ENCODE results near the gene PEX11B. TPM values are rescaled to one million over a fixed set of nuclear protein-coding genes. Genes with fewer than 3 reads are reported as not detected.

Gene PEX11B
- total RNA-seq, 1 donor: 6.1 TPM

GRCh38 chr1:145957443-145958319, 39.2 kb upstream of the PEX11B start, which contains the start of gene LIX1L:
TSS of gene LIX1L (minus strand) at chr1:145958017. CDS start at chr1:145957927, 90 bp downstream.
- peak within 1 kb of the TSS; percentile 75 for H3K4me3 ChIP-seq (ENCODE audit: low read length)
- peaks cover 66% of the 10 kb centered on the region for H3K4me1 ChIP-seq (ENCODE audit: insufficient read depth, low read length)
- no peaks in the 10 kb centered on the region for H3K27me3 ChIP-seq (ENCODE audit: insufficient read depth, low read length)
- H3K9me3 ChIP-seq (ENCODE audit: low read depth, low read length): no peaks in the 10 kb centered on the region

- Histone ChIP-seq H3K27me3 (ENCODE audit: insufficient read depth, low read length) (no peaks in the 10 kb centered on the region), H3K9me3 (ENCODE audit: low read depth, low read length) (no peaks in the 10 kb centered on the region), H3K4me3 (ENCODE audit: low read length) (peak overlapping the region; percentile 75), H3K4me1 (ENCODE audit: insufficient read depth, low read length) (peaks cover 60% of the 10 kb centered on the region)
These were observed 38.4 kb upstream of the PEX11B start for GRCh38 chr1:145956781-145957442.

GRCh38 chr1:145956361-145956760, 37.8 kb upstream of the PEX11B start:
- Histone ChIP-seq H3K4me3 (ENCODE audit: low read length) (peak overlapping the region; percentile 75), H3K9me3 (ENCODE audit: low read depth, low read length) (no peaks in the 10 kb centered on the region), H3K27me3 (ENCODE audit: insufficient read depth, low read length) (no peaks in the 10 kb centered on the region), H3K4me1 (ENCODE audit: insufficient read depth, low read length) (peaks cover 54% of the 10 kb centered on the region)

- no peak overlapping the region for H3K4me3 ChIP-seq (ENCODE audit: low read length)
- peaks cover 54% of the 10 kb centered on the region for H3K4me1 ChIP-seq (ENCODE audit: insufficient read depth, low read length)
- no peaks in the 10 kb centered on the region for H3K27me3 ChIP-seq (ENCODE audit: insufficient read depth, low read length)
These were observed 36.9 kb upstream of the PEX11B start for GRCh38 chr1:145955436-145955835.

GRCh38 chr1:145953861-145954260, 35.3 kb upstream of the PEX11B start:
- H3K4me3 ChIP-seq (ENCODE audit: low read length): no peak overlapping the region
- H3K27me3 ChIP-seq (ENCODE audit: insufficient read depth, low read length): no peaks in the 10 kb centered on the region
- peaks cover 39% of the 10 kb centered on the region for H3K4me1 ChIP-seq (ENCODE audit: insufficient read depth, low read length)
- no peaks in the 10 kb centered on the region for H3K9me3 ChIP-seq (ENCODE audit: low read depth, low read length)

More at GRCh38 chr1:145955436-145955835, 36.9 kb upstream of the PEX11B start:
- H3K9me3 ChIP-seq (ENCODE audit: low read depth, low read length): no peaks in the 10 kb centered on the region

GRCh38 chr1:145952903-145953302, 34.4 kb upstream of the PEX11B start:
- Histone ChIP-seq H3K4me1 (ENCODE audit: insufficient read depth, low read length) (peaks cover 30% of the 10 kb centered on the region), H3K4me3 (ENCODE audit: low read length) (no peak overlapping the region), H3K27me3 (ENCODE audit: insufficient read depth, low read length) (no peaks in the 10 kb centered on the region), H3K9me3 (ENCODE audit: low read depth, low read length) (no peaks in the 10 kb centered on the region)

- Histone ChIP-seq H3K4me3 (ENCODE audit: low read length) (no peak overlapping the region), H3K27me3 (ENCODE audit: insufficient read depth, low read length) (no peaks in the 10 kb centered on the region), H3K9me3 (ENCODE audit: low read depth, low read length) (no peaks in the 10 kb centered on the region), H3K4me1 (ENCODE audit: insufficient read depth, low read length) (peaks cover 22% of the 10 kb centered on the region)
These were observed 33.0 kb upstream of the PEX11B start for GRCh38 chr1:145951526-145951925.

GRCh38 chr1:145949219-145949618, 30.7 kb upstream of the PEX11B start:
- H3K4me3 ChIP-seq (ENCODE audit: low read length): no peak overlapping the region
- H3K4me1 ChIP-seq (ENCODE audit: insufficient read depth, low read length): peaks cover 9% of the 10 kb centered on the region
- H3K9me3 ChIP-seq (ENCODE audit: low read depth, low read length): no peaks in the 10 kb centered on the region
- H3K27me3 ChIP-seq (ENCODE audit: insufficient read depth, low read length): no peaks in the 10 kb centered on the region

- Histone ChIP-seq H3K27me3 (ENCODE audit: insufficient read depth, low read length) (no peaks in the 10 kb centered on the region), H3K4me3 (ENCODE audit: low read length) (no peak overlapping the region), H3K9me3 (ENCODE audit: low read depth, low read length) (no peaks in the 10 kb centered on the region), H3K4me1 (ENCODE audit: insufficient read depth, low read length) (peaks cover 9% of the 10 kb centered on the region)
These were observed 29.0 kb upstream of the PEX11B start for GRCh38 chr1:145947551-145947950.

GRCh38 chr1:145946477-145946986, 28.0 kb upstream of the PEX11B start:
- Histone ChIP-seq H3K9me3 (ENCODE audit: low read depth, low read length) (no peaks in the 10 kb centered on the region), H3K27me3 (ENCODE audit: insufficient read depth, low read length) (no peaks in the 10 kb centered on the region), H3K4me1 (ENCODE audit: insufficient read depth, low read length) (peaks cover 9% of the 10 kb centered on the region), H3K4me3 (ENCODE audit: low read length) (no peak overlapping the region)

- Histone ChIP-seq H3K4me1 (ENCODE audit: insufficient read depth, low read length) (no peaks in the 10 kb centered on the region), H3K4me3 (ENCODE audit: low read length) (no peak overlapping the region), H3K9me3 (ENCODE audit: low read depth, low read length) (no peaks in the 10 kb centered on the region), H3K27me3 (ENCODE audit: insufficient read depth, low read length) (no peaks in the 10 kb centered on the region)
These were observed 26.0 kb upstream of the PEX11B start for GRCh38 chr1:145944532-145944931.

- Histone ChIP-seq H3K4me3 (ENCODE audit: low read length) (no peak overlapping the region), H3K4me1 (ENCODE audit: insufficient read depth, low read length) (no peaks in the 10 kb centered on the region), H3K27me3 (ENCODE audit: insufficient read depth, low read length) (no peaks in the 10 kb centered on the region), H3K9me3 (ENCODE audit: low read depth, low read length) (no peaks in the 10 kb centered on the region)
These were observed 24.4 kb upstream of the PEX11B start for GRCh38 chr1:145942871-145943270.

- Histone ChIP-seq H3K4me3 (ENCODE audit: low read length) (no peak overlapping the region), H3K4me1 (ENCODE audit: insufficient read depth, low read length) (no peaks in the 10 kb centered on the region), H3K9me3 (ENCODE audit: low read depth, low read length) (no peaks in the 10 kb centered on the region), H3K27me3 (ENCODE audit: insufficient read depth, low read length) (no peaks in the 10 kb centered on the region)
These were observed 23.9 kb upstream of the PEX11B start for GRCh38 chr1:145942405-145942804.

- Histone ChIP-seq H3K4me1 (ENCODE audit: insufficient read depth, low read length) (peaks cover 12% of the 10 kb centered on the region), H3K4me3 (ENCODE audit: low read length) (no peak overlapping the region), H3K27me3 (ENCODE audit: insufficient read depth, low read length) (no peaks in the 10 kb centered on the region), H3K9me3 (ENCODE audit: low read depth, low read length) (no peaks in the 10 kb centered on the region)
These were observed 18.9 kb upstream of the PEX11B start for GRCh38 chr1:145937436-145937835.

GRCh38 chr1:145936247-145936646, 17.7 kb upstream of the PEX11B start:
- peaks cover 20% of the 10 kb centered on the region for H3K4me1 ChIP-seq (ENCODE audit: insufficient read depth, low read length)
- no peak overlapping the region for H3K4me3 ChIP-seq (ENCODE audit: low read length)
- no peaks in the 10 kb centered on the region for H3K27me3 ChIP-seq (ENCODE audit: insufficient read depth, low read length)
- no peaks in the 10 kb centered on the region for H3K9me3 ChIP-seq (ENCODE audit: low read depth, low read length)

Data from mononuclear cell (primary cell).